ENCODE measurements around the gene ZFP28.

Gene ZFP28

GRCh38 chr19:56538761-56539263 is at the start of gene ZFP28:
Gene ZFP28, plus strand, starts transcription at chr19:56538948. Its CDS starts 71 bp downstream, at chr19:56539019.
- no peak for DNase-seq

GRCh38 chr19:56491399-56491798 is 47.3 kb upstream of the ZFP28 start:
- no peak for DNase-seq

- DNase-seq, result no peak
These were observed 34.2 kb upstream of the ZFP28 start for GRCh38 chr19:56504581-56504980.

GRCh38 chr19:56507446-56508289 is 31.1 kb upstream of the ZFP28 start, which contains the start of gene ZNF471:
Gene ZNF471, plus strand, starts transcription at chr19:56507855. Its CDS starts 3,717 bp downstream, at chr19:56511572.
- DNase-seq, result no peak

- no peak for DNase-seq
These were observed 30.4 kb upstream of the ZFP28 start for GRCh38 chr19:56508290-56508778.

GRCh38 chr19:56525214-56525860 is 13.4 kb upstream of the ZFP28 start:
- no peak for DNase-seq

GRCh38 chr19:56537442-56537841 is 1.3 kb upstream of the ZFP28 start:
- DNase-seq, result no peak

- DNase-seq, result no peak
These were observed 441 bp upstream of the ZFP28 start for GRCh38 chr19:56538254-56538760.

- no peak for DNase-seq
These were observed 5.0 kb downstream of the ZFP28 start for GRCh38 chr19:56543776-56544175.

- DNase-seq, result no peak
These were observed 8.8 kb downstream of the ZFP28 start for GRCh38 chr19:56547535-56547934.

- no peak for DNase-seq
These were observed 15.6 kb downstream of the ZFP28 start for GRCh38 chr19:56554272-56554869.

- DNase-seq, result no peak
These were observed 24.0 kb downstream of the ZFP28 start for GRCh38 chr19:56562766-56563165.

GRCh38 chr19:56566904-56567273 is 28.1 kb downstream of the ZFP28 start:
- DNase-seq, result no peak

- no peak for DNase-seq
These were observed 28.7 kb downstream of the ZFP28 start, which contains the start of gene ZNF470 for GRCh38 chr19:56567274-56568120. Gene ZNF470, plus strand, starts transcription at chr19:56567468. Its CDS starts 2,844 bp downstream, at chr19:56570312.

- DNase-seq, result no peak
These were observed 33.8 kb downstream of the ZFP28 start for GRCh38 chr19:56572589-56572988.

- no peak for DNase-seq
These were observed 35.2 kb downstream of the ZFP28 start for GRCh38 chr19:56573914-56574313.

GRCh38 chr19:56577719-56578602 is 39.2 kb downstream of the ZFP28 start:
- DNase-seq, result no peak

- DNase-seq, result no peak
These were observed 55.7 kb downstream of the ZFP28 start for GRCh38 chr19:56594446-56594782.

GRCh38 chr19:56594783-56595547 is 56.2 kb downstream of the ZFP28 start, which contains the start of gene ZNF71:
Gene ZNF71, plus strand, starts transcription at chr19:56595302. Its CDS starts 6,257 bp downstream, at chr19:56601559.
- no peak for DNase-seq

GRCh38 chr19:56595548-56595899 is 56.8 kb downstream of the ZFP28 start:
- no peak for DNase-seq

Data from NK-92 treated with Interleukin-12 subunit alpha and Interleukin-12 subunit beta, amount 100 ng/mL, for 24 hours (cell line).